HG03060 (cell line): ENCODE results near the gene CD48.

Source experiments
- ATAC-seq: cut with Tn5 transposase; IDR thresholded peaks from one replicate; pipeline ENCODE4 v1.9.1; 2021; ENCODE audit warnings: low read depth, moderate number of reproducible peaks; ENCODE audit not compliant: unreplicated experiment

CD48 gene, protein sequence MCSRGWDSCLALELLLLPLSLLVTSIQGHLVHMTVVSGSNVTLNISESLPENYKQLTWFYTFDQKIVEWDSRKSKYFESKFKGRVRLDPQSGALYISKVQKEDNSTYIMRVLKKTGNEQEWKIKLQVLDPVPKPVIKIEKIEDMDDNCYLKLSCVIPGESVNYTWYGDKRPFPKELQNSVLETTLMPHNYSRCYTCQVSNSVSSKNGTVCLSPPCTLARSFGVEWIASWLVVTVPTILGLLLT

GRCh38 chr1:160711602-160712311 is at the start of gene CD48:
CD48 (minus strand) TSS chr1:160711822; CDS start chr1:160711763, 59 bp downstream.
- ATAC-seq: no peak

GRCh38 chr1:160761046-160761445 is 49.4 kb upstream of the CD48 start:
- no peak for ATAC-seq

DNA sequence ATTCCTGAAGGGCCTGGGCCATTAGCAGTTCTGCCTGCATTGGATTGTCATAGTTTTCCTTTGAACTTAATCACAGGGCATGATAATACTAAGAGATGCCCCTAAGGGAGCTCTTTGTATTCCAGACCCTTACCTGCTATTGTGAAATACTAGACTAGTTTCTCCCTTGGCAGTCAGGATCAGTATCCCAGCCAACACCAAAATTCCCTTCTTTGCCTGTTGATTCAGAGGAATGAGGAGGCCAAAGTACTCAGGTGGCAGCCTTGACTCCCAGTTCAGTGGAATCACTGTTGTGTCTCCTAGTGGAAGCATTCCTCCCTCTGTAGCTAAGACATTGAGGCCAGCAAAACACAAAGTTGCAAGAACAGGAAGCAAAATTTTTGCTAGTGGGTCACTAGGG is 48.1 kb upstream of the CD48 start:
- no peak for ATAC-seq

DNA sequence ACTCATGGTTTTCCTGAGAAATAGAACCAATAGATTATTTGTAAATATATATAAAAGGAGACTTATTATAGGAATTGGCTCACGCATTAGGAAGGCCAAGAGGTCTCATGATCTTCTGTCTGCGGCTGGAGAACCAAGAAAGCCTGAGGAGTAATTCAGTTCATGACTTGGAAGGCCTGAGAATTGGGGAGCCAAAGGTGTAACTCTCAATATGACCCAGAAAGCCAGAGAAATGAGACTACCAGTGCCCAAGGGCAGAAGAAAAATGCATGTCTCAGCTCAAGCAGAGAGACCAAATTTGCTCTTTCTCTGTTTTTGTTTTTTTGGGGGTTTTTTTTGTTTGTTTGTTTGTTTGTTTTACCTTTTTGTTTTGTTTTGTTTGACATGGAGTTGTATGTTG is 46.9 kb upstream of the CD48 start:
- no peak for ATAC-seq

DNA sequence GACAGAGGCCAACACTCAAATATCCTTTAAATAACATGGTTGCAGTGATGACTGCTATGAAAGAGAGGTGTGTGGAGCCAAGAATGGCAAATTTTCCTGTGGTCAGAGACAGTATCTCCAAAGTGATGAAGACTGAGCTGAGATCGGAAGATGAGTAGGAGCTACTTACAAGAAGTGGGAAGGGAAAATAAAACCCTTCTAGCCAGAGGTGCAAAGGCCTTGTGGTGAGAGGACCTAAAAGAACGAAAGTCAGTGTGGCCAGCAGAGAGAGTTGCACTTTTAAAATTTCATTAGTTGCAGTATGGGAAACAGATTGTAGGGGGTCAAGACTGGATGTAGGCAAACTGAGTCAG is 45.2 kb upstream of the CD48 start:
- ATAC-seq: no peak

DNA sequence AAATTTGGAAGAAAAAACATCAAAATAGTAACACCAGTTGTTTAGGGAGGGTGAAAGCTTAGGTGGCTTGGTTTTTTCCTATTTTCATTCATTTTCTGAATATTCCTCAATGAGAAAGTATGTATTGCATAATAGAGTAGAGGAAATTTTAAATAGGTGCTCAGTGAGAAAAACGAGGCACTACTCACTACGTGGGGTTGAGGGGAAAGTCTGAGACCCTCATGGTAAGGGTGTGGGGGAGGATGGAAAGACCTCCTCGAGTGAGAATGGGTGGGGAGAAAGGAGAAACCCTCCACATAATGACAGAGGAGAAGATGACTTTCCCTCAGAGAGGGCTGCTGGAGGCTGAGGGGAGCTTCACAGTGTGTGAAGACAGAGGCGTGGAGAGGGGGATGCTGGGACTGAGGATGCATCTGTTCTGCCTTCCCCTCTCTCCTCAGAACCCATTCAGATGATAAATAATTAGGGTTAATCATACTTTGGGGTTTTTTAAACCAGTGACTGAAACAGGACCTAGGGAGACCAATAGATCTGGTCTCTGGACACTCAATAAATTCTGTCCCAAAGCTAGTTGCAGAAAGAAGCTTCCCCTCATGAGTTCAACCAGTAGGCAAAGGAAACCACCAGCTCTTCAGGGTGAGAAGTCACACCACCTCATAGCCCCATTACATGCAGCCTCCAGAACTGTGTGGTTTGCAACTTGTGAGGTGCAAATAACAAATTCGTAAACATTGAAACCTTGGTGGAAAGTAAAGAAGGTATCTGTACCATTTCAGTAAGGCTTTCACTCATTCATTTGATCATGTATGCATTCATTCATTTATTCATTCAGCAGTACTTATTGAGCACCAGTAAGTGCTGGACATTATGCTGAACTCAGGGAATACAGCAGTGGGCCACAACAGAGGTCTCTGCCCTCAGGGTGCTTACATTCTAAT is 44.6 kb upstream of the CD48 start:
- no peak for ATAC-seq

DNA sequence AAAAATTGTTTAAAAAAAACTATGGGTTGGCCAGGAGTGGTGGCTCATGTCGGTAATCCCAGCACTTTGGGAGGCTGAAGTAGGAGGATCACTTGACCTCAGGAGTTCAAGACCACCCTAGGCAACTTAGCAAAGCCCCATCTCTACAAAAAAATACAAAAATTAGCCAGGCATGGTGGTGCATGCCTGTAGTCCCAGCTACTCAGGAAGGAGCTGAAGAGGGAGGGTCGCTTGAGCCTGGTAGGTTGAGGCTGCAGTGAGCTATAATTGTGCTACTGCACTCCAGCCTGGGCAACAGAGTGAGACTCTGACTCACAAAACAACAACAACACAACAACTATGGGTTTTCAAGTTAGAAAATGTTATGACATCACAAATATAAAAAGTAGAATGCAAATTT is 43.8 kb upstream of the CD48 start:
- ATAC-seq: no peak

DNA sequence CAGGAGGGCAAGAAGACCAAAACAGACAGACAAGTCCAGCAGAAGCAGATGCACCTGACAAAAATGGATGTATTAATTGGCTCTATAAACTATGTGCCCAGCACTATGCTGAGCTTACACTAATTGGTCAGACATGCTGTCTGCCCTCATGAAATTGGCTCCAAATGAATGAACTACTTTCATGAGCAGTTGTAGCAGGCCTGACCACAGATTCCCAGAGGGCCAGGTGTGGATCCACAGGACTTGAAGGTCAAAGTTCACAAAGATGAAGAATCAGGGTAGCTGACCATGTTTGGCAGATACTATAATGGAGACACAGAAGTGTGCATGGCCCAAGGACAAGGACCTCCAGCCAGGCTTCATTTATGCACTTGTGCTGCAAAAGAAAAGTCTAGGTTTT is 42.0 kb upstream of the CD48 start:
- no peak for ATAC-seq

- no peak for ATAC-seq
These were observed 41.3 kb upstream of the CD48 start for GRCh38 chr1:160752924-160753323.

DNA sequence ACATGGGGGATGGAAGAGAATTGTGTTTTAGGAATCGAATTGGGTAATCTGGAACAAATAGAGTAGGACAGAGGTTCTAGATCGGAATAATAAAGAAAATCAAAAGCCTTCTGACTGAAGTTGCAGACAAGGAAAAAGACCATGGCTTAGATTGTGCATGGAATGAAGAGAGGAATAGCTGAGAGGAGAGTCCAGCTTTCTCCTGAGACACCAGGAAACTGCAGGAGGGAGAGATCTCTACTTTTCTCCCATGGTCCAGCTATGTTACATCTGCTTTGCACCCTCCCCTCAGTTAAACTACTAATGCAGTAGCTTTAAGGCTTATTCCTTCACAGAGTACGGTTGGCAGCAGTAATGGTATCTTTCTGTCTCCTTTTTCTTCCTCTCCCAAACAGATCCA is 40.8 kb upstream of the CD48 start:
- no peak for ATAC-seq

- no peak for ATAC-seq
These were observed 39.0 kb upstream of the CD48 start for GRCh38 chr1:160750608-160751007.

- ATAC-seq: no peak
These were observed 37.3 kb upstream of the CD48 start for GRCh38 chr1:160748878-160749269.

GRCh38 chr1:160748181-160748877 is 36.7 kb upstream of the CD48 start:
- ATAC-seq: no peak

- ATAC-seq: no peak
These were observed 36.1 kb upstream of the CD48 start for GRCh38 chr1:160747717-160748116.

GRCh38 chr1:160746836-160747500 is 35.3 kb upstream of the CD48 start:
- no peak for ATAC-seq

DNA sequence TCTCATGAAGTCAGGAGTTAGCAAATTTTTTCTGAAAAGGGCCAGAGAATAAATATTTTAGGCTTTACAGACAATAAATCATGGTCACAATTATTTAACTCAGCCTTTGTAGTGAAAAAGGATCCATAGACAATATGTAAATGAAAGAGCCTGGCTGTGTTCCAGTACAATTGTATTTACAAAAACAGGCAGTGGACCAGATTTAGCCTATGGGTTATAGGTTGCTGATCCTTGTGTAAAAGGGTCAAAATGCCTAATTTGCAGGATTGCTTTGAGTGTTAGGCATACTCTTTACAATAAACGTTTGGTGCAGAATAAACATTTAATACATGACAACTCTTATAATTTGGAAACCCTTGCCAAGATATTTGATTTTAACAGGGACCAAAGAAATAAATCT is 33.9 kb upstream of the CD48 start:
- no peak for ATAC-seq

DNA sequence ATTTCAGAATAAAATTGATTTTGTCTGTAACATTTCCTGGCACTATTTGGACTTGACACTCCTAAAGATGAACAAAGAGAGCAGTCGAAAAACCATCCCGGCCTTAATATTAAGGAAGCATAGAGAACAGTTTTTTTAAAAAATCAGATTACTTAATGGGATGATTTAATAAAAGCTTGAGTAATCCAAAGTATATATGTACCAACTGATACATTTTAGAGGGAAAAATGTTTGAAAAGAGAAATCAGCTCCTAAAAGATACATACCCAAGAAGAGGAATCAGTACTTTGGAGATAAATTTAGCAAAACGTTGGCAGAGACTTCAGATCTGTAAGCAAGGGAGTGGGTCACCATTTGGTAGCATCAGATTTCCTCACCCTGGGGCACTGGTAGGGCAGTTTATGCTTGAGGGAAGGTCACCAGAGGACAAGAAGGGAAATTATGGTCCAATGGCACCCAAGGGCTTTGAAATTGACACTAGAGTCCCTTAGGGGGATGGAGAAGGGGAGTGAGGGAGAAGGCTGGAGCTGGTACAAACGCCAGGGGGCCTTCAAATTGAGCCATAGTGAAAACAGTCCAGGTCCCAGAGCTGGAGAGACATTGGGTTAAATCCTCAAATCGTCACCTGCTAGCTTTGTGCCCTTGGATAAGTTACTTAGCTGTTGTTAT is 33.4 kb upstream of the CD48 start:
- no peak for ATAC-seq

DNA sequence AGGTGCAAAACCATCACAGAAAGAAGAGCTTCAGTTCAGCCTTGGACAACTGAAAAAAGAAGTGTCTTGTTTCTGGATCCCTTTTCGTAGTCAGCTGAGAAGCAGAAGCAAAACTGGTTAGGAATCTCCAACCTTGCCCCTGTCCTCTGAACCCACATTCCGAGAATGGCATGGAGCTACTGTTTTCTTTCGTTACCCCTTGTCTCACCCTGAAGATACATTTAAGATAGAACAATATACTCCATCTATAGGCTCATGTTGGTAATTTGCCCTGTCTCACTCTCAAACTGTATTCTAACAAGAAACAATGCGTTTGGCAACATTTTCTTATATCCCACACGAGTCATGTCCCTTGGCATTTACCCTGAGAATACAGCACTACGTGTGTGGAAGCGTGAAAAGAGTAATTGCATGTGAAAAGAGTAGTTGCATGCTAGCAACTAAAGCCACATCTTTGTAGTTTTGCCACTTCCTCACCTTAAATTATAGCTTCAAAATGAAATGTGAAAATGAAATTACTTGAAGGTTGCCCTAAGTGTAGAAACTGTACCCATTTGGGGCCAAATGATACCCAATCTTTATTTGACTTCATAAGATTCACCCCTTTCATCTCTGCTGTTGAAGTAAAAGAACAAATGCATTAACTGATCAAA is 32.7 kb upstream of the CD48 start:
- no peak for ATAC-seq

DNA sequence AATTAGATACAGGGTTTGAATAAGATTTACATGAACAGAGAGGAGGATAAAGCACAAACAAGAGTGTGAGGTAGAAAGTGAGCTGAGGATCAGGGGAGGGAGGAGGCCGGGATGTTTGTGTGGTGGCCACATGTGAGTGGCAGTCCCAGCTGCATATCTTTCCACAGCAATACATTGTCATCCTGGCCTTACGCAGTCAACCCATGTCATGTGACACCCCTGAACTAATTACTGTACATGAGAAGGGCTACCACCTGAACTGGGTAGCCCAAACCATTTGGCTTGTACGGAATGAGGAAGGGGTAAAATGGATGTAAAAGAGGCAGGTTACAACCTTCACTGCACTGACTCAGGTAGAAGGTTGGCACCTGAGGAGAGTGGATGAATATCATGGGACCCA is 31.6 kb upstream of the CD48 start:
- ATAC-seq: no peak
